PFSK-1 (cell line): ENCODE results near the gene KRTAP10-12.

Source experiments
- FOXP2 ChIP-seq: optimal IDR thresholded peaks from 2 replicates; pipeline ENCODE3; 2011; ENCODE audit warnings: borderline replicate concordance, control low read depth, inconsistent platforms; ENCODE audit not compliant: insufficient read depth; ENCODE audit errors: extremely low read length, extremely low read depth
- POLR2AphosphoS5 ChIP-seq: IDR thresholded peaks from 2 replicates; pipeline ENCODE4 v1.6.1; 2012; ENCODE audit warnings: low read depth, mild to moderate bottlenecking, control low read depth, low read length, moderate library complexity
- REST ChIP-seq, 2 experiments: IDR thresholded peaks; 2 replicates each; pipeline versions ENCODE4 v1.6.1 to v1.8.0; 2011 to 2012; ENCODE audit warnings: low read depth in 2 of 2, low read length in 2 of 2, control low read depth in 1 of 2, inconsistent platforms in 1 of 2, mild to moderate bottlenecking in 1 of 2, moderate library complexity in 1 of 2; ENCODE audit not compliant: insufficient read depth in 1 of 2
- SIN3A ChIP-seq: IDR thresholded peaks from 2 replicates; pipeline ENCODE4 v1.6.1; 2012; ENCODE audit warnings: mild to moderate bottlenecking, low read length, moderate library complexity, borderline replicate concordance; ENCODE audit not compliant: insufficient read depth
- TAF1 ChIP-seq: IDR thresholded peaks from 2 replicates; pipeline ENCODE4 v1.6.1; 2012; ENCODE audit warnings: low read length, control low read depth, borderline replicate concordance; ENCODE audit not compliant: insufficient read depth

The KRTAP10-12 gene

DNA sequence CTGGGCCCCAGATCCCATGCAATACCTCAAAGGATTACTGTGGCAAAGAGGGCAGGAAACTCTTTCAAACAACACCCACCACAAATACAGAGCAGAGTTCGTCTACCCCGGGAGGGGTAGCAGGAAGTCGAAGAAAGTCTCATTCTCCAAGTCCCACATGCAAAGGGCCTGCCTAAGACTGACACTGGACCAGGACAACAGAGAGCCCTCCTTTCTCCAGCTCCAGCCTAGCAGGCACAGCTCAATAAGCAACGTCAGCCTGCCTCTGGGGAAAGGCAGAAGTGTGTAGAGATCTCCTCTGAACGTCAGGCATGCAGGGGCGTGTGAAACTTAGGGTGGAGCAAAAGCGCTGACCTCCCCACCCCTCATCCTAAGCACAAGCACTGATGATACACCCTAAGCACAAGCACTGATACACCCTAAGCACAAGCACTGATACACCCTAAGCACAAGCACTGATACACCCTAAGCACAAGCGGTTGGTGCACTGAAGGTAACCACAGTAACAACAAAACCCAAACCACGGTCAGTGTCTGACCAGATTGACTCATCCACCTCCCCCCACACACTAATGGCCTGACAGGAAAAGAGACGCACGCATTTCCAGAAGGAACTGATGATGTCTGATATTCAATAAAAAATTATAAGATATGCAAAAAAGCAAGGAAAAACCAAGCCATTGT lies 37.9 kb upstream of the KRTAP10-12 start:
- TF ChIP-seq POLR2AphosphoS5: no peak
- TF ChIP-seq FOXP2: no peak
- TF ChIP-seq REST (IDR thresholded peaks at IDR 0.05; ENCODE audit: insufficient read depth in 1 of 2, low read depth in 2 of 2, low read length in 2 of 2): no peak

DNA sequence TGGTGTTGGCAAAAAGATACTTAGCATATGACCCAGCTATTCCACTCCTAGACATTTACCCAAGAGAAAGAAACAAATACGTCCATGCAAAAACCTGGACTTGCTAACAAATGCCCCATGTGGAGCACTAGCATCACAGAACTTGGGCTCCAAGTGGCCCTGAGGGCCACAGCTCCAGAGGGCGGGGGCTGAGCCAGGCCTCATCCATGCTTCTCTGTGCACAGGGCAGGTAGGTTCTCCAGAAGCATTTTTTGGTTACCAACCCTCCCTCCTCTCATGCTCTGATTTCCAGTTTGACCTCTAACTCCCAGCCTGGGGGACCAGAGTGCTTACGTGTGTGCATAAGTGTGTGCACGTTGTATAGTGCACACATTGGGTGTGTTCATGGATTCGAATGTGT lies 32.3 kb upstream of the KRTAP10-12 start:
- no peak for TF ChIP-seq SIN3A
- no peak for TF ChIP-seq POLR2AphosphoS5
- no peak for TF ChIP-seq REST (IDR thresholded peaks at IDR 0.05; ENCODE audit: insufficient read depth in 1 of 2, low read depth in 2 of 2, low read length in 2 of 2)
- TF ChIP-seq FOXP2: no peak
- TF ChIP-seq TAF1: no peak

DNA sequence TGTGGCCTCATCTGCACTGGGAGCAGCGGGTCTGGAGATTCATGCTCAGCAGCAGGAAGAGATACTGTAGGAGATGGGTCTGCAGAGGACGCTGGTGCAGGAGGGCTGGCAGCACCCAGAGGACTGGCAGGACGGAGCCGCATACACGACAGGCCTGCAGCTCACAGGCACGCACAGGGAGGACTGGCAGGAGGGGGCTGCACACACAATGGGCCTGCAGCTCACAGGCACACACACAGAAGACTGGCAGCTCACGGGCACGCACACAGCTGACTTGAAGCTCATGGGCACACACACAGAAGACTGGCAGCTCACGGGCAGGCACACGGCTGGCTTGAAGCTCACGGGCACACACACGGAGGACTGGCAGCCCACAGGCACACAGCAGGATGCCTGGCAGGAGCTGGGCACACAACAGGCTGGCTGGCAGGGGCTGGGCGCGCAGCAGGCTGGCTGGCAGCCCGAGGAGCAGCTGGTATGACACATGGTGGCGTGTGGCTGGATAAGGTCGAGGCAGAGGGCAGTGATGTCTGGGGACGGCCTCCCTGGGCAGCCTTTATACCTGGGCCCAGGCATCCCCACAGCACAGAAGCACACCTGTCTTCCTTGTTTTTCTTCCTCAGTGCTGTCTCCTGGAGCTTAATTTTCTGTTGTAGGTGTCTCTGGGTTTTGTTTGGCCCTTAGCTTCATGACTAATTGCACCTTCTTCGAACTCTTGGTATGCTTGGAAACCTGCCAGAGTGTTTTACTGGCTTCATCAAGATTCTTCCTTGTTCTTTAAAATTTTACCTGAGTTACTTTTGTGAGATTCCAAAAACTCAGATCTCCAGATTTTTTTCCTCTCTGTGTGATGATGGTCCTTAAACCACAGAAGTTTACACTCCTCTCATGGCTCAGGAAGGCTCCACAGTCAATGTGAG lies 30.3 kb upstream of the KRTAP10-12 start, which contains the start of gene KRTAP12-2:
TSS of gene KRTAP12-2 (minus strand) at position 527 of the 920 bp plus-strand sequence. CDS start at position 486, 41 bp downstream.
- TF ChIP-seq POLR2AphosphoS5 (no peak), TAF1 (no peak), SIN3A (no peak), FOXP2 (no peak), REST (IDR thresholded peaks at IDR 0.05; ENCODE audit: insufficient read depth in 1 of 2, low read depth in 2 of 2, low read length in 2 of 2) (no peak)

DNA sequence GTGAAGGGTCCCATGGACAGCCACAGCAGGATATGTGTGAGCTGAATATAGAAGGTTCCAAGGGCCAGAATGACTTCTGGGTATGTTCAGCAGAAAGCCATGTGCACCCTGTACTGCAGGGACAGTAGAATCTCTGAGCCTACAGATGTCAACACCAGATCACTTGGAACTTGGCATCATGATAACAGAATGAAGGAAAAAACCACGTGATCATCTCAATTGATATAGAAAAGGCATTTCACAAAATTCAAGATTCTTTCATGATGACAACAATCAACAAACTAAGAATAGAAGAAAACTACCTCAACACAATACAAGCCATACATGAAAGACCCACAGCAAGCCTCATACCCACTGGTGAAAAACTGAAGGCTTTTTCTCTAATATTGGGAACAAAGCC lies 29.4 kb upstream of the KRTAP10-12 start:
- TF ChIP-seq FOXP2: no peak
- no peak for TF ChIP-seq SIN3A
- no peak for TF ChIP-seq POLR2AphosphoS5
- TF ChIP-seq REST (IDR thresholded peaks at IDR 0.05; ENCODE audit: insufficient read depth in 1 of 2, low read depth in 2 of 2, low read length in 2 of 2): no peak
- no peak for TF ChIP-seq TAF1
